Esophagus muscularis mucosa (tissue), 4 donors: ENCODE data around the gene CNTROB.

Experiments
- CTCF ChIP-seq, 3 experiments: fragments of 200-600 bp in 2 of 3; fragments of 450-650 bp in 1 of 3; sonication (generic) in 2 of 3; IDR thresholded peaks; one replicate each; pipeline ENCODE4 v1.5.1; 2017 to 2019; ENCODE audit warnings: antibody characterized with exemption in 3 of 3, mild to moderate bottlenecking in 2 of 3, moderate library complexity in 1 of 3
- EP300 ChIP-seq: sonication (generic); formaldehyde crosslinking; IDR thresholded peaks from one replicate; pipeline ENCODE4 v1.6.1; 2017; ENCODE audit warnings: antibody characterized with exemption
- POLR2AphosphoS5 ChIP-seq, 2 donors: sonication (generic); formaldehyde crosslinking; IDR thresholded peaks; one replicate each; pipeline ENCODE4 v1.6.1; 2017; ENCODE audit warnings: antibody characterized with exemption in 2 of 2

- TF ChIP-seq CTCF (IDR thresholded peaks at IDR 0.05) (no peak), POLR2AphosphoS5 (IDR thresholded peaks at IDR 0.05) (peak; percentile 84 to 85), EP300 (no peak)
Measured at GRCh38 chr17:7922845-7923628, 9.0 kb upstream of the CNTROB start.
